Endothelial cell of umbilical vein (primary cell): ENCODE data around the gene CD44. TPM values are rescaled to one million over a fixed set of nuclear protein-coding genes. Genes with fewer than 3 reads are reported as not detected.

Experiments
- BruUV-seq: library from RNA; stranded (reverse); fragments of 400-500 nt; replicated peaks from 2 replicates; lab custom pipeline; 2021; lab: Mats Ljungman, UMichigan
- CTCF ChIA-PET: fragments of 300-600, 350-600 bp; sonication (Branson Sonifier 250); formaldehyde crosslinking; loops from one replicate; lab custom pipeline; 2021; ENCODE audit warnings: antibody characterized with exemption, inconsistent platforms; lab: Charles Lee
- POLR2A ChIA-PET: fragments of 300-600, 350-600 bp; sonication (Branson Sonifier 250); formaldehyde crosslinking; loops from one replicate; lab custom pipeline; 2021; ENCODE audit warnings: antibody characterized with exemption, inconsistent platforms; lab: Charles Lee
- DNase-seq: peaks from one replicate; pipeline ENCODE4 v3.0.0-alpha.2; 2011; ENCODE audit warnings: low read depth, low spot score
- FAIRE-seq: peaks from 2 replicates; lab custom pipeline; 2011; peaks lifted over from hg19 to GRCh38; lab: Jason Lieb, UNC
- H2AFZ ChIP-seq: 2 replicates; pipeline ENCODE4 v1.6.0; 2012; ENCODE audit warnings: low read depth, low read length, control low read depth, inconsistent platforms
- H3K27ac ChIP-seq: 2 replicates; pipeline ENCODE4 v1.5.1; 2011; ENCODE audit warnings: low read depth, mild to moderate bottlenecking, control low read depth, low read length, moderate library complexity; ENCODE audit not compliant: insufficient read depth
- H3K27me3 ChIP-seq, 2 experiments: 2 replicates each; pipeline versions ENCODE4 v1.6.0 to v1.6.1; 2011; ENCODE audit warnings: low read length in 2 of 2, mixed read lengths in 1 of 2; ENCODE audit not compliant: control insufficient read depth in 2 of 2, insufficient read depth in 2 of 2
- H3K36me3 ChIP-seq, 2 experiments: 2 replicates in 1 of 2; 3 replicates in 1 of 2; pipeline ENCODE4 v1.5.1; 2011; ENCODE audit warnings: low read length in 2 of 2, mild to moderate bottlenecking in 1 of 2, moderate library complexity in 1 of 2; ENCODE audit not compliant: control insufficient read depth in 2 of 2, insufficient read depth in 2 of 2; ENCODE audit errors: extremely low read depth in 1 of 2
- H3K4me1 ChIP-seq: 3 replicates; pipeline ENCODE4 v1.5.1; 2011; ENCODE audit warnings: mild to moderate bottlenecking, low read length; ENCODE audit not compliant: control insufficient read depth, insufficient read depth; ENCODE audit errors: extremely low read depth
- H3K4me2 ChIP-seq: 2 replicates; pipeline ENCODE4 v1.6.1; 2011; ENCODE audit warnings: low read length, control low read depth, mixed read lengths; ENCODE audit not compliant: insufficient read depth
- H3K4me3 ChIP-seq, 3 experiments: fragments of 200-600 bp in 1 of 3; sonication (generic), shearing (Covaris generic) in 1 of 3; replicated peaks in 1 of 3; 2 replicates each; pipeline ENCODE4 v1.5.1; 2011 to 2016; ENCODE audit warnings: control low read depth in 3 of 3, low read length in 3 of 3, mild to moderate bottlenecking in 2 of 3, inconsistent platforms in 1 of 3, low read depth in 1 of 3, moderate library complexity in 1 of 3; ENCODE audit not compliant: insufficient read depth in 1 of 3
- H3K79me2 ChIP-seq: 2 replicates; pipeline ENCODE4 v1.6.0; 2012; ENCODE audit warnings: low read length, inconsistent platforms; ENCODE audit not compliant: control insufficient read depth, insufficient read depth
- H3K9ac ChIP-seq: replicated peaks from 2 replicates; pipeline ENCODE3; 2011; ENCODE audit warnings: low read length, control low read depth; ENCODE audit not compliant: insufficient read depth; ENCODE audit errors: extremely low read depth
- H3K9me1 ChIP-seq: replicated peaks from 3 replicates; pipeline ENCODE4 v1.6.0; 2011; ENCODE audit warnings: mild to moderate bottlenecking, low read length; ENCODE audit not compliant: control insufficient read depth, insufficient read depth; ENCODE audit errors: extremely low read depth
- H3K9me3 ChIP-seq: replicated peaks from 2 replicates; pipeline ENCODE4 v1.5.1; 2012; ENCODE audit warnings: low read length, inconsistent platforms; ENCODE audit not compliant: control insufficient read depth, insufficient read depth
- H4K20me1 ChIP-seq: replicated peaks from 2 replicates; pipeline ENCODE3; 2011; ENCODE audit warnings: mild to moderate bottlenecking, low read length; ENCODE audit not compliant: control insufficient read depth, insufficient read depth; ENCODE audit errors: extremely low read depth
- EZH2 ChIP-seq: IDR thresholded peaks from 2 replicates; pipeline ENCODE4 v1.6.1; 2012; ENCODE audit warnings: borderline replicate concordance, low read depth, mild to moderate bottlenecking, moderate library complexity, low read length, inconsistent platforms; ENCODE audit not compliant: severe bottlenecking
- FOS ChIP-seq: IDR thresholded peaks from 2 replicates; pipeline ENCODE4 v1.6.1; 2011; ENCODE audit warnings: mild to moderate bottlenecking, low read length, moderate library complexity, borderline replicate concordance; ENCODE audit not compliant: insufficient read depth
- GATA2 ChIP-seq: IDR thresholded peaks from 2 replicates; pipeline ENCODE4 v1.7.0; 2011; ENCODE audit warnings: low read depth, mild to moderate bottlenecking, moderate library complexity, mixed read lengths, low read length; ENCODE audit not compliant: insufficient read length, insufficient read depth
- JUN ChIP-seq: IDR thresholded peaks from 2 replicates; pipeline ENCODE4 v1.6.1; 2011; ENCODE audit warnings: borderline replicate concordance, low read depth; ENCODE audit not compliant: insufficient read length, insufficient read depth
- MYC ChIP-seq: IDR thresholded peaks from one replicate; pipeline ENCODE4 v1.6.1; 2011; ENCODE audit warnings: mild to moderate bottlenecking, low read depth, low read length
- POLR2A ChIP-seq: IDR thresholded peaks from 2 replicates; pipeline ENCODE4 v1.6.1; 2012; ENCODE audit warnings: low read depth, mild to moderate bottlenecking, control low read depth, low read length
- POLR2AphosphoS5 ChIP-seq: IDR thresholded peaks from 2 replicates; pipeline ENCODE4 v1.6.1; 2012; ENCODE audit warnings: low read depth, mild to moderate bottlenecking, control low read depth, low read length, moderate library complexity; ENCODE audit not compliant: insufficient read depth
- dilution Hi-C: fragments of 300-500 bp; cut with MboI; formaldehyde crosslinking; loops from one replicate; pipeline ENCODE4 v1.15.0; 2019; ENCODE audit warnings: low sequenced_read_pairs; ENCODE audit not compliant: extremely low pct_ligation_motif_present
- intact Hi-C: fragments of 100-400 bp; cut with micrococcal nuclease; formaldehyde crosslinking; loops from one replicate; pipeline ENCODE4 v1.10.0; 2022
- polyA plus RNA-seq, 4 experiments: library from polyadenylated mRNA; depleted of rRNA in 3 of 4; stranded (reverse) in 3 of 4; unstranded in 1 of 4; fragments of >200 nt; gene quantifications; 2 replicates each; pipeline versions ENCODE4 v1.2.1 to v1.2.3, GENCODE V29; 2011 to 2012; ENCODE audit warnings: missing spikeins in 1 of 4
- total RNA-seq: library from RNA; stranded (reverse); gene quantifications from 2 replicates; pipeline ENCODE4 v1.2.3, GENCODE V29; 2021
- TF ChIP-seq, protein P1 (sequence below): IDR thresholded peaks from 2 replicates; pipeline ENCODE4 v1.6.1; 2011; ENCODE audit not compliant: insufficient read depth, insufficient read length
- TF ChIP-seq, protein P2 (sequence below), 2 donors: IDR thresholded peaks; 1 replicate in 1 of 2; 2 replicates in 1 of 2; pipeline ENCODE4 v1.5.1; 2011; ENCODE audit warnings: low read length in 2 of 2, mild to moderate bottlenecking in 2 of 2, moderate library complexity in 2 of 2, control low read depth in 1 of 2, inconsistent platforms in 1 of 2, low read depth in 1 of 2; ENCODE audit not compliant: insufficient read depth in 1 of 2; ENCODE audit errors: extremely low read depth in 1 of 2

CD44 gene
- total and polyA plus RNA-seq, 2 donors (not counting 3 experiments of a cell fraction or from before 2014, with no cell fraction given) = 25.5 to 26.3 TPM

DNA sequence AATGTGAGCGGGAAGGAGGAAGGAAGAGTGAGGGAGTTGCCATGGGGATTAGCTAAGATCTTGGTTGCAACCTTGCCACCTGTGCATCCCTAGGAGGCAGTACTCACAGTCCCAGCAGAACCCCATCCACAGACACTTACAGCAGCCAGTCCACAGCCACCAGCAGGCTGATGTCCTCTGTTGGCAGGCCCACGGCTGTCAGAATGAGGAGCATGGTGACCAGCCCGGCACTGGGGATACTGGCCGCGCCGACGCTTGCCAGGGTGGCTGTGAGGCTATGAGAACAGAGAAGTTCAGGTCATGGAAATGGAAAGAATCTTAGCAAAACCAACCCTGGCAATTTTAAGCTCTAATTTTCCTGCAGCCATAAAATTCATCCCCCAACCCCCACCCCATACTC, 141.8 kb downstream of the CD44 start:
- H3K9ac ChIP-seq = no peak overlapping the region
- dilution Hi-C loops (no loop called here), intact Hi-C loops (no loop called here)
- TF ChIP-seq MYC (no peak), POLR2AphosphoS5 (no peak), EZH2 (no peak), POLR2A (no peak), JUN (no peak), FOS (no peak), GATA2 (no peak)
- TF ChIP-seq, protein P1, sequence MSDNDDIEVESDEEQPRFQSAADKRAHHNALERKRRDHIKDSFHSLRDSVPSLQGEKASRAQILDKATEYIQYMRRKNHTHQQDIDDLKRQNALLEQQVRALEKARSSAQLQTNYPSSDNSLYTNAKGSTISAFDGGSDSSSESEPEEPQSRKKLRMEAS = no peak
- TF ChIP-seq, protein P2, sequence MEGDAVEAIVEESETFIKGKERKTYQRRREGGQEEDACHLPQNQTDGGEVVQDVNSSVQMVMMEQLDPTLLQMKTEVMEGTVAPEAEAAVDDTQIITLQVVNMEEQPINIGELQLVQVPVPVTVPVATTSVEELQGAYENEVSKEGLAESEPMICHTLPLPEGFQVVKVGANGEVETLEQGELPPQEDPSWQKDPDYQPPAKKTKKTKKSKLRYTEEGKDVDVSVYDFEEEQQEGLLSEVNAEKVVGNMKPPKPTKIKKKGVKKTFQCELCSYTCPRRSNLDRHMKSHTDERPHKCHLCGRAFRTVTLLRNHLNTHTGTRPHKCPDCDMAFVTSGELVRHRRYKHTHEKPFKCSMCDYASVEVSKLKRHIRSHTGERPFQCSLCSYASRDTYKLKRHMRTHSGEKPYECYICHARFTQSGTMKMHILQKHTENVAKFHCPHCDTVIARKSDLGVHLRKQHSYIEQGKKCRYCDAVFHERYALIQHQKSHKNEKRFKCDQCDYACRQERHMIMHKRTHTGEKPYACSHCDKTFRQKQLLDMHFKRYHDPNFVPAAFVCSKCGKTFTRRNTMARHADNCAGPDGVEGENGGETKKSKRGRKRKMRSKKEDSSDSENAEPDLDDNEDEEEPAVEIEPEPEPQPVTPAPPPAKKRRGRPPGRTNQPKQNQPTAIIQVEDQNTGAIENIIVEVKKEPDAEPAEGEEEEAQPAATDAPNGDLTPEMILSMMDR (IDR thresholded peaks at IDR 0.05; ENCODE audit: extremely low read depth in 1 of 2, insufficient read depth in 1 of 2, low read depth in 1 of 2, low read length in 2 of 2) = no peak
- H3K9me3 ChIP-seq = no peaks in the 10 kb centered on the region
- ChIA-PET POLR2A (interaction anchor here (0.6 kb wide), 1 partner anchor 191 kb away, joined by 3 read pairs; no protein-coding TSS in a partner anchor), CTCF (no interaction called here)
- H3K4me3 ChIP-seq = no peak overlapping the region
- no peak overlapping the region for H2AFZ ChIP-seq
- BruUV-seq = no TSS peak
- no peaks in the 10 kb centered on the region for H4K20me1 ChIP-seq
- H3K9me1 ChIP-seq = no peaks in the 10 kb centered on the region
- H3K27ac ChIP-seq = no peak overlapping the region
- no peaks in the 10 kb centered on the region for H3K36me3 ChIP-seq
- FAIRE-seq (no peak), DNase-seq (no peak)
- H3K79me2 ChIP-seq = no peaks in the 10 kb centered on the region
- no peak overlapping the region for H3K4me2 ChIP-seq
- peaks cover 0 to 2% of the 10 kb centered on the region in 2 experiments for H3K27me3 ChIP-seq
- H3K4me1 ChIP-seq = no peaks in the 10 kb centered on the region
